GM12891 (cell line): ENCODE results near the gene CA7.
"Not testable (repeated sequence)": the region's sequence is repeated elsewhere in the genome, so short reads cannot be mapped to it uniquely, and the experiment has no call there.

ENCODE experiments used
- DNase-seq: peaks from one replicate; pipeline ENCODE4 v3.0.0; 2011; ENCODE audit warnings: low spot score; ENCODE audit not compliant: insufficient read length
- FAIRE-seq: peaks from 2 replicates; lab custom pipeline; 2011; peaks lifted over from hg19 to GRCh38; lab: Jason Lieb, UNC
- PAX5 ChIP-seq: IDR thresholded peaks from 2 replicates; pipeline ENCODE4 v1.6.1; 2011; ENCODE audit warnings: low read length, moderate library complexity, mild to moderate bottlenecking; ENCODE audit not compliant: insufficient read depth, severe bottlenecking
- POLR2A ChIP-seq: IDR thresholded peaks from 2 replicates; pipeline ENCODE4 v1.6.1; 2011; ENCODE audit warnings: low read depth, low read length, control low read depth
- POLR2AphosphoS5 ChIP-seq: IDR thresholded peaks from 2 replicates; pipeline ENCODE4 v1.6.1; 2011; ENCODE audit warnings: low read depth, low read length, control low read depth
- POU2F2 ChIP-seq: IDR thresholded peaks from 2 replicates; pipeline ENCODE4 v1.6.1; 2011; ENCODE audit warnings: low read depth, mild to moderate bottlenecking, control low read depth, low read length, moderate library complexity
- SPI1 ChIP-seq: IDR thresholded peaks from 2 replicates; pipeline ENCODE4 v1.6.1; 2011; ENCODE audit warnings: low read depth, low read length, control low read depth
- TAF1 ChIP-seq: IDR thresholded peaks from 2 replicates; pipeline ENCODE4 v1.6.1; 2011; ENCODE audit warnings: low read depth, low read length, control low read depth

The CA7 gene

GRCh38 chr16:66853261-66854139, 9.3 kb downstream of the CA7 start:
- TF ChIP-seq POU2F2 (no peak), SPI1 (no peak), TAF1 (no peak), POLR2AphosphoS5 (no peak), PAX5 (no peak), POLR2A (no peak)
- FAIRE-seq (no peak), DNase-seq (no peak)

- no peak for FAIRE-seq
- DNase-seq: no peak
- TF ChIP-seq SPI1 (no peak), POU2F2 (no peak), TAF1 (no peak), POLR2A (no peak), PAX5 (no peak), POLR2AphosphoS5 (no peak)
These were observed 12.0 kb downstream of the CA7 start for GRCh38 chr16:66856184-66856730.

GRCh38 chr16:66856801-66857200, 12.6 kb downstream of the CA7 start:
- no peak for FAIRE-seq

GRCh38 chr16:66857437-66857836, 13.2 kb downstream of the CA7 start:
- no peak for TF ChIP-seq POU2F2
- TF ChIP-seq TAF1: no peak
- TF ChIP-seq PAX5: no peak
- no peak for TF ChIP-seq SPI1
- TF ChIP-seq POLR2AphosphoS5: no peak
- TF ChIP-seq POLR2A: no peak
- no peak for DNase-seq
- FAIRE-seq: no peak

More at GRCh38 chr16:66856801-66857200, 12.6 kb downstream of the CA7 start:
- TF ChIP-seq POLR2A (no peak), POLR2AphosphoS5 (no peak), TAF1 (no peak), SPI1 (no peak), POU2F2 (no peak), PAX5 (no peak)
- DNase-seq: no peak

- TF ChIP-seq POLR2AphosphoS5: no peak
- TF ChIP-seq PAX5: no peak
- no peak for TF ChIP-seq SPI1
- no peak for TF ChIP-seq POLR2A
- no peak for TF ChIP-seq POU2F2
- TF ChIP-seq TAF1: no peak
- no peak for DNase-seq
- no peak for FAIRE-seq
These were observed 14.7 kb downstream of the CA7 start for GRCh38 chr16:66858740-66859396.

GRCh38 chr16:66859397-66860068, 15.3 kb downstream of the CA7 start:
- FAIRE-seq (no peak), DNase-seq (no peak)
- no peak for TF ChIP-seq POU2F2
- TF ChIP-seq TAF1: no peak
- TF ChIP-seq POLR2AphosphoS5: no peak
- no peak for TF ChIP-seq POLR2A
- peak; percentile 10; the same call in 1 of the 2 replicates for TF ChIP-seq SPI1
- no peak for TF ChIP-seq PAX5

- TF ChIP-seq POLR2AphosphoS5: no peak
- TF ChIP-seq POU2F2: no peak
- DNase-seq (no peak), FAIRE-seq (no peak)
These were observed 17.9 kb downstream of the CA7 start for GRCh38 chr16:66862023-66862520.

GRCh38 chr16:66863707-66864106, 19.5 kb downstream of the CA7 start:
- TF ChIP-seq TAF1: no peak
- no peak for TF ChIP-seq POLR2A
- TF ChIP-seq SPI1: no peak
- no peak for TF ChIP-seq POLR2AphosphoS5
- TF ChIP-seq POU2F2: no peak
- TF ChIP-seq PAX5: no peak
- no peak for FAIRE-seq
- DNase-seq: no peak

- DNase-seq (no peak), FAIRE-seq (no peak)
- no peak for TF ChIP-seq PAX5
- TF ChIP-seq POLR2AphosphoS5: no peak
These were observed 25.2 kb downstream of the CA7 start for GRCh38 chr16:66869424-66869823.

- not testable (repeated sequence) for FAIRE-seq, DNase-seq
These were observed 27.1 kb downstream of the CA7 start for GRCh38 chr16:66871363-66871762.
